ENCODE measurements around the gene MRPL20.

DNA sequence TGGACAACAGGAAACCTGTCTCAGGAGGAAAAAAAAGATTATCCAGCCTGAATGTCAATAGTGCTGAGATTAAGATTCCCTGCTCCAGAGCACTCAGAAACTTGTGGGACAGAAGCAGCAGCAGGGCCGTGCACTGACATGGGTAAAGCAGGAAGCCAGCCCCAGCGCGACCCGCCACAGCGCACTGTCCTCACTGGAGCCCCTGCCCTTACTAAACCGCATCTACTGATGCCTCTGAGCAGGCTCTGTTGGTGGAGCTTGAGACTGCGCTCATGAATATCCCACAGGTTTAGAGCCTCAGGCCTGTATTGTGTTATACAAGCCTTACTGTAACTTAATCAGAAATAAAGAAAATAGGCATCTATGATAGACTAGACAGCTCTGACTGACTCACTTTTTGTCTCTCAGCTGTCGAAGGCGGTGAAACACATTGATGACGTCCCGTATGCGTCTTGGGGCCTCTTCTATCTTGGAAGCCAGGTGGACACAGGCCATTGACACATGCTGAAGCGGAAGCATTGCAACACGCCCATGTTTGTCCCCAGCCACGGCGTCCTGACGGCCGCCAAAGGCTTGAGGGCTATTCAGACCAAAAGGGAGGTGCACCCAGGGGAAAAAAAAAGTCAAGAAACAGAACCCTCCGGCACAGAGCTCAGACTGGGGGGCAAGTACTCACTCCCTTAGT is 9.1 kb downstream of the MRPL20 start:
- TF ChIP-seq POLR2A (IDR thresholded peaks at IDR 0.05) (no peak), CTCF (IDR thresholded peaks at IDR 0.05 in 8 of 11, conservative IDR thresholded peaks at IDR 0.05 in 3 of 11) (no peak), POLR2AphosphoS5 (IDR thresholded peaks at IDR 0.05) (no peak)

All from spleen (tissue), 7 donors.